ENCODE measurements around the gene TRIB2. TPM values are rescaled to one million over a fixed set of nuclear protein-coding genes. Genes with fewer than 3 reads are reported as not detected.

Gene TRIB2
- total RNA-seq, 1 donor from 2014 or later = 19.0 TPM

- no peak for DNase-seq
Observed at GRCh38 chr2:12700989-12701388, 15.7 kb upstream of the TRIB2 start.

- DNase-seq = no peak
Observed at GRCh38 chr2:12701786-12702167, 15.0 kb upstream of the TRIB2 start.

GRCh38 chr2:12702168-12703121 lies 14.3 kb upstream of the TRIB2 start:
- DNase-seq = peak; percentile 87

- DNase-seq = no peak
Observed at GRCh38 chr2:12704378-12704777, 12.4 kb upstream of the TRIB2 start.

- no peak for DNase-seq
Observed at GRCh38 chr2:12705230-12705629, 11.5 kb upstream of the TRIB2 start.

- no peak for DNase-seq
Observed at GRCh38 chr2:12705742-12706141, 11.0 kb upstream of the TRIB2 start.

- DNase-seq = no peak
Observed at GRCh38 chr2:12708508-12709206, 8.1 kb upstream of the TRIB2 start.

- no peak for DNase-seq
Observed at GRCh38 chr2:12709207-12709522, 7.6 kb upstream of the TRIB2 start.

- no peak for DNase-seq
Observed at GRCh38 chr2:12710301-12710700, 6.4 kb upstream of the TRIB2 start.

GRCh38 chr2:12711339-12711738 lies 5.4 kb upstream of the TRIB2 start:
- DNase-seq = no peak

- no peak for DNase-seq
Observed at GRCh38 chr2:12712881-12713280, 3.9 kb upstream of the TRIB2 start.

GRCh38 chr2:12714391-12715221 lies 2.1 kb upstream of the TRIB2 start:
- DNase-seq = peak; percentile 26

- peak; percentile 61 for DNase-seq
Observed at GRCh38 chr2:12715258-12716031, 1.3 kb upstream of the TRIB2 start.

- peak; percentile 78 for DNase-seq
Observed at GRCh38 chr2:12716032-12716281, 779 bp upstream of the TRIB2 start.

- peak; percentile 59 for DNase-seq
Observed at GRCh38 chr2:12717191-12718014, 667 bp downstream of the TRIB2 start.

GRCh38 chr2:12718015-12718671 lies 1.4 kb downstream of the TRIB2 start:
- peak; percentile 26 for DNase-seq

GRCh38 chr2:12718711-12719399 lies 2.1 kb downstream of the TRIB2 start:
- DNase-seq = no peak

- peak; percentile 27 for DNase-seq
Observed at GRCh38 chr2:12719400-12720277, 2.9 kb downstream of the TRIB2 start.

GRCh38 chr2:12720278-12720620 lies 3.5 kb downstream of the TRIB2 start:
- peak; percentile 51 for DNase-seq

Measured in skin of body (tissue), 2 donors.